ENCODE data around the gene POLL. TPM values are rescaled to one million over a fixed set of nuclear protein-coding genes. Genes with fewer than 3 reads are reported as not detected.

POLL gene
- total and polyA plus RNA-seq, 2 of the 4 experiments (the other 2 are of a cell fraction) = 6.3 to 23.7 TPM

DNA sequence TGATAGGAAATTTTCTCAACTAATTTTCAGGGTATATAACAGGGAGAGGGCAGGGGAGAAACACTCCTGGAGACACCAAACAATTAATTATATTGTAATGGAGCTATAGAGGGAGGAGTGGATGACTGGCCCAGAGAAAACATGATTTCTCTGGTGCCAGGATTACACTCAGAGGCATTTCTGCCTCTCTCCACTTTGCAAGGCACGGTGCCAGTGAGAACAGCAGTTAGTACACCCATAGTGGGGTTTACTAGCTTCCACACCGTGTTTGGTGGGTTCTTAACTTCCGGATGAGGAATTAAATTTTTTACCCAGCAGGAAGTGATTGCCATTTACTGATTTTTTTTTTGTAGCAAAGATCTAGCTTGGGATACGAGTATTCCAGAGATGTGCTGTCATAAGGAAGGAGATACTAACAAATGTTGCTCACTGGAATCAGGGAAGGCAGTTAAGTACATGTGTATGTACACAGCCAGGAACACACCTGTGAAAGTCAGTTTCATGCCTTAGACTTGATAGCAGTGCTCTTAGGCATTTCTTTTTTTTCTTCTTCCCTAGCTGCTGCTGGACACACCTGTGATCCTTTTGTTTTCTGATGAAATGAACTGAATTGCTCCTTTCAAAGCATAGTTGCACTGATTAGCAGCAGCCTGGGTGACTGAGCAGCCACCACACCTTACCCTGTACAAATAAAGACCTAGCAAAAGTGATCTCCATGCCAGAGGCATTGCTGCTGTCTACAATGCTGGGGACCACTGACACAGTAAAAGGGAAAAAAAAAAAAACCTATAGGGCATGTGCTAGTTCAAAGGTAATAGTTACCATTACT is 58.1 kb downstream of the POLL start:
- no CpG with 5 or more reads among the region's 4 CpGs for WGBS, 2 experiments (ENCODE audit: extremely low coverage in 2 of 2, insufficient read length in 1 of 2)
- Histone ChIP-seq H3K14ac (replicated peaks; ENCODE audit: low read depth, low read length) (no peak overlapping the region), H3K4ac (ENCODE audit: low read depth, low read length) (no peak overlapping the region), H3K27ac (ENCODE audit: insufficient read depth, low read length) (no peak overlapping the region), H2BK5ac (ENCODE audit: low read depth, low read length, poor library complexity, severe bottlenecking) (no peak overlapping the region), H2BK120ac (ENCODE audit: low read depth, low read length) (no peak overlapping the region), H3K4me3 (ENCODE audit: insufficient read depth, low read depth, low read length) (no peak overlapping the region), H3K4me2 (ENCODE audit: low read depth, low read length) (no peak overlapping the region), H4K5ac (ENCODE audit: low read depth, low read length) (no peak overlapping the region), H2AK5ac (ENCODE audit: low read depth, low read length) (no peak overlapping the region), H2AK9ac (replicated peaks; ENCODE audit: low read depth, low read length, poor library complexity) (no peak overlapping the region), H3K23ac (ENCODE audit: low read depth, low read length) (no peak overlapping the region), H3K18ac (ENCODE audit: low read depth, low read length) (no peak overlapping the region), H3K27me3 (ENCODE audit: control insufficient read depth, insufficient read depth, low read length) (no peaks in the 10 kb centered on the region), H3K56ac (ENCODE audit: extremely low read depth, insufficient read depth, low read length) (no peak overlapping the region), H4K20me1 (ENCODE audit: insufficient read depth, low read length) (no peaks in the 10 kb centered on the region), H3K9me1 (ENCODE audit: insufficient read depth, low read length) (no peaks in the 10 kb centered on the region), H3K9ac (ENCODE audit: low read depth, low read length) (no peak overlapping the region), H3K9me3 (ENCODE audit: control insufficient read depth, insufficient read depth, low read length) (no peaks in the 10 kb centered on the region), H3K36me3 (ENCODE audit: control insufficient read depth, insufficient read depth, low read length) (peaks cover 13% of the 10 kb centered on the region), H2BK20ac (ENCODE audit: low read depth, low read length) (no peak overlapping the region), H4K8ac (ENCODE audit: low read depth in 2 of 2, low read length in 2 of 2) (no peak overlapping the region), H2BK15ac (ENCODE audit: low read depth, low read length) (no peak overlapping the region), H3K4me1 (ENCODE audit: control insufficient read depth, insufficient read depth, low read length) (no peaks in the 10 kb centered on the region), H4K91ac (ENCODE audit: insufficient read depth, low read depth, low read length) (no peak overlapping the region), H3K79me1 (ENCODE audit: low read depth in 1 of 2, low read length in 2 of 2) (no peaks in the 10 kb centered on the region), H2AFZ (replicated peaks; ENCODE audit: low read length, poor library complexity) (no peak overlapping the region)
- BruUV-seq (replicated peaks) = no TSS peak
- intact Hi-C loops (cut with micrococcal nuclease) (no loop called here), in situ Hi-C loops (cut with MboI; ENCODE audit: low sequenced_read_pairs) (no loop called here), dilution Hi-C loops (cut with HindIII; ENCODE audit: low sequenced_read_pairs, unreplicated experiment) (no loop called here)
- ATAC-seq (ENCODE audit: low read depth) (no peak), DNase-seq (no peak)
- CTCF ChIA-PET = interaction anchor here (0.6 kb wide), 1 partner anchor 63 kb away, joined by 4 read pairs; no protein-coding TSS in a partner anchor
- TF ChIP-seq CEBPB (IDR thresholded peaks at IDR 0.05; ENCODE audit: low read depth, low read length) = no peak
- no peak for TF ChIP-seq RAD21 (IDR thresholded peaks at IDR 0.05; ENCODE audit: low read length)
- no peak for TF ChIP-seq MXI1 (IDR thresholded peaks at IDR 0.05; ENCODE audit: borderline replicate concordance, low read depth, low read length)
- no peak for TF ChIP-seq POLR2A (IDR thresholded peaks at IDR 0.05; ENCODE audit: low read depth, low read length)
- no peak for TF ChIP-seq BHLHE40 (IDR thresholded peaks at IDR 0.05; ENCODE audit: low read depth, low read length)
- TF ChIP-seq CHD1 (IDR thresholded peaks at IDR 0.05; ENCODE audit: low read depth, low read length) = no peak
- no peak for TF ChIP-seq ELK1 (IDR thresholded peaks at IDR 0.05; ENCODE audit: borderline replicate concordance, low read depth, low read length)
- no peak for TF ChIP-seq SMC3 (IDR thresholded peaks at IDR 0.05; ENCODE audit: low read depth, low read length)
- TF ChIP-seq MAFK (IDR thresholded peaks at IDR 0.05; ENCODE audit: low read depth, low read length) = no peak
- TF ChIP-seq NFE2L2 (IDR thresholded peaks at IDR 0.05; ENCODE audit: low read depth, low read length) = no peak
- no peak for TF ChIP-seq MAZ (IDR thresholded peaks at IDR 0.05; ENCODE audit: borderline replicate concordance, low read depth, low read length)
- no peak for TF ChIP-seq FOS (IDR thresholded peaks at IDR 0.05; ENCODE audit: low read depth, low read length)
- no peak for TF ChIP-seq USF2 (IDR thresholded peaks at IDR 0.05; ENCODE audit: low read depth, low read length)
- no peak for TF ChIP-seq RCOR1 (IDR thresholded peaks at IDR 0.05; ENCODE audit: insufficient replicate concordance, low read length)
- TF ChIP-seq CTCF (conservative IDR thresholded peaks at IDR 0.05; ENCODE audit: low read depth, low read length) = no peak
- TF ChIP-seq RFX5 (IDR thresholded peaks at IDR 0.05; ENCODE audit: low read depth, low read length) = no peak
- POLR2A ChIA-PET (ENCODE audit: unreplicated experiment) = no interaction called here

Measured in IMR-90 (cell line).